Large intestine (tissue), 3 donors: ENCODE results near the gene ST6GALNAC4. TPM values are rescaled to one million over a fixed set of nuclear protein-coding genes. Genes with fewer than 3 reads are reported as not detected.
A peak's percentile ranks its signal among the peaks of the same experiment; 100 is the strongest.

ENCODE experiments used
- DNase-seq, 2 donors: peaks; one replicate each; pipeline versions ENCODE4 v3.0.0 to v3.0.0-alpha.2; 2013
- H3K27ac ChIP-seq: one replicate; pipeline ENCODE4 v1.5.1; 2013; ENCODE audit warnings: low read length
- H3K27me3 ChIP-seq: 2 replicates; pipeline ENCODE4 v1.6.1; 2013; ENCODE audit warnings: low read length; ENCODE audit not compliant: control insufficient read depth, insufficient read depth
- H3K36me3 ChIP-seq: 2 replicates; pipeline ENCODE4 v1.6.1; 2013; ENCODE audit warnings: low read length; ENCODE audit not compliant: control insufficient read depth, insufficient read depth
- H3K4me1 ChIP-seq: one replicate; pipeline ENCODE4 v1.6.1; 2013; ENCODE audit warnings: low read length; ENCODE audit not compliant: control insufficient read depth, insufficient read depth
- H3K4me3 ChIP-seq: one replicate; pipeline ENCODE4 v1.5.1; 2013; ENCODE audit warnings: low read length
- H3K9me3 ChIP-seq: one replicate; pipeline ENCODE4 v1.6.1; 2013; ENCODE audit warnings: mild to moderate bottlenecking, low read depth, low read length, moderate library complexity; ENCODE audit not compliant: control insufficient read depth
- WGBS: methylation state at CpG from one replicate; pipeline ENCODE4 v1.1.5; 2013; ENCODE audit warnings: low lambda C conversion rate; ENCODE audit not compliant: insufficient coverage; 5-methylcytosine and 5-hydroxymethylcytosine counted together
- polyA plus RNA-seq: library from polyadenylated mRNA; unstranded; fragments of 120-200 nt; gene quantifications from one replicate; pipeline ENCODE4 v1.2.1, GENCODE V29; 2013

The ST6GALNAC4 gene
- polyA plus RNA-seq, 1 donor: 10.4 TPM

DNA sequence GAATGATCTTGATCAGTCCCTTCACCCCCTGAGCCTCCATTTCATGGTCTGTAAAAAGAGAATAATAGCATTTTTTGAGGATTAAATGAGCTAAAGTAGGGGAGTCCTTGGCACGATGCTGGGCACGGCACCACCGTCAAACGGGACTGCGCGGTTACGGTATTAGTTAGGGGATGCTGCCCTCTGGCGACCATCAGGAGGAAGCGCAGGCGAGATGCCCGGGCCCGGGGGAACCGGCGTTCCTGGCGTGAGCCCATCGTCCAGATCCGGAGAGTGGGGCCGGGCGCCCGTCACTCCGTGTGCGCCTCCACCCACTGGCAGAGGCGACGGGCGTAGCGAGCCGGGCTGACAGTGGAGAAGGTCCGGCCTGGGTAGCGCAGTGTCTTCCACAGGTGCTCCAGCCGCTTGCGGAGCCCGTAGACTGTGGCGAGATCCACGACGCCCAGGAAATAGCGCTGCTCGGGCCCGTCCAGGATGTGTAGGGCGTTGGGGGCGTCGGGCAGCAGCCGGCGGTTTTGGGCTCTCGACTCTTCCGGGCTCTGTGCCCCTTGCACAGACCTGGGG is 4.8 kb upstream of the ST6GALNAC4 start:
- Histone ChIP-seq H3K4me1 (peaks cover 14% of the 10 kb centered on the region), H3K27me3 (peaks cover 42% of the 10 kb centered on the region), H3K4me3 (no peak overlapping the region), H3K9me3 (peaks cover 3% of the 10 kb centered on the region), H3K36me3 (no peaks in the 10 kb centered on the region), H3K27ac (no peak overlapping the region)
- no peak for DNase-seq
- WGBS: 7% methylated on average over 3 of the region's 45 CpGs

DNA sequence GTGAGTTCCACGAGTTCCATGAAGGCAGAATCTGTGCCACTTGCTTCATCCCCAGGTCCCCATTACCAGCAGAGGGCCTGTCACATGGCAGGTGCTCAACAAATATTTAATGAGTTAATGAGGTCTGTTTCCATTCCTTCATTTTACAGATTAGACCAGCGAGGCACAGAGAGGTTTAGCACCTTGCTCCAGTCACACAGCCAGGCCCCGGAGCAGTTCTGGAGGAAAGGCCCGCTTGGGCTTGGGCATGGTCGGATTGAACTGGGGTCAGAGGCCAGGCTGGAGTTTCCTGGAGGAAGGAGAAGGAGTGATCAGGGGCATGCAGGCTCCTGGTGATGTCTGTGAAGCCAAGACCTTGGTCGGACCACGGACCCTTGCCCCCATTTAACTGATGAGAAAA is 4.0 kb upstream of the ST6GALNAC4 start:
- Histone ChIP-seq H3K36me3 (no peaks in the 10 kb centered on the region), H3K27ac (no peak overlapping the region), H3K9me3 (peaks cover 3% of the 10 kb centered on the region), H3K4me3 (no peak overlapping the region), H3K27me3 (peaks cover 34% of the 10 kb centered on the region), H3K4me1 (peaks cover 21% of the 10 kb centered on the region)
- WGBS: no CpG with 5 or more reads among the region's 7 CpGs
- no peak for DNase-seq

DNA sequence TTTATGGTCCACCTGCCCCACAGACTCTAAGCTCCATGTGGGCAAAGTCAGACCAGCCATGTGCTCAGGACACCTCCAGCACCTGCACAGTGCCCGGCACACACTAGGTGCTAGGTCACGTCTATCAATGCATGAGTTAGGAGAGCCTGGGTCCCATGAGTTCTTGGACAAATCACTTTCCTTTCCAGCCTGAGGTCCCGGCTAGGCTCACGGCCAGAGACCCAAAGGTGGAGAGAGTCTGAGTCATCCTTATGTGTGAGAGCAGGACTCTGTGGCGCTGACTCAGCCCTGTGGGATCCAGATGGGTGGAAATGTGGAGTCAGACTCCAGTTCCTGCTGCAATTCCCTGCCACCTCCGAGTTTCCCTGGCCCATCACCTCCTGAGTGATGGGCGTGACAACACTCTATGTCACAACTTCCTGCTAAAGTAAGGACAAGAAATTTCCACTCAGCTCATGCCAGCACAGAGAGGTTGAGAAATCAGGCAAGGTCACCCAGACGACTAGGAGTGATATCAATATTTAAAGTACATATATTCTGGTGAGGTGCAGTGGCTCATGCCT is 2.5 kb upstream of the ST6GALNAC4 start:
- Histone ChIP-seq H3K27ac (no peak overlapping the region), H3K9me3 (peaks cover 3% of the 10 kb centered on the region), H3K36me3 (no peaks in the 10 kb centered on the region), H3K4me1 (peaks cover 33% of the 10 kb centered on the region), H3K4me3 (no peak overlapping the region), H3K27me3 (peaks cover 22% of the 10 kb centered on the region)
- WGBS: no CpG with 5 or more reads among the region's 8 CpGs
- peak in 1 of 2 donors; percentile 45 for DNase-seq

DNA sequence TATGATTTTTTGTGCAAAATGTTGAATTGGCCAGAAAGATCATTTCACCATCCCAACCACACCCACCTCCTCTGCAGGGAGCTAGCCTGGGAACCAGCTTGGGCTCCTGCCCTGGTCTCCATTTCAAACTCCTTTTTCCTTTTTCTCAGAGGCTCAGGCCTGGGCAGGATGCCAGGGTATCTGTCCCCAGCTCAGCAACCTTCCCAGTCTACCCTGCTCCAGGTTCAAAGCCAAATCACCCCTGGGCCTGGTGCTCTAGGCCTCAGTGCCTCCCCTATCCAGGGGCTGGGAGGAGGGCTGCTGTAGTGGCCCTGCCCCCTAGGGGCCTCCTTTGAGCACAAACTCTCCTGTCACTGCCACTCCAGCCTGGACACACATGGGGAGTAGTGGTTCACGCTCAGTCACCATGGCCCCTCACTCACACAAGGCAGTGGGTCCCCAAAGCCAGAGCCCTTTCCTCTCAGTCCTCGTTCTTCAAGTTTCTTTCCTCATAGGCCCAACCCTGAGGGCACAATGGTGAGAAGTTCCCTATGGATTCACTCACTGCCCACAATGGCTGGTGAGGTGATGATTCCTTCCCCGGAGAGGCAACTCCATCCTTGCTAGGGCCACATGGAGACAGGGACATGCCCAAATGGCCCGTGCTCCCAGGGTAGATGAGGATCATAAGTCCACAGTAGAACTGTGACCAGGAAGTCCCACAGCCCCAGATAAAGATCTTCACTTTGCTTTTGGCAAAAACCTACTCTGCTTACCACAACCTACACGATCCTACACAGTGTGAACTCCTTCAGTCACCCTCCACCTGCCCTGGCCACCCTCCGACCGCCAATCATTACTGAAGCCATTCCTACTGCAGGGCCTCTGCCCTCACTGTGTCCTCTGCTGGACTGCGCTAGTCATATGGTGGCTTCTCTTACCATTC is 1.6 kb upstream of the ST6GALNAC4 start:
- Histone ChIP-seq H3K36me3 (no peaks in the 10 kb centered on the region), H3K27ac (no peak overlapping the region), H3K27me3 (peaks cover 17% of the 10 kb centered on the region), H3K4me3 (no peak overlapping the region), H3K9me3 (peaks cover 3% of the 10 kb centered on the region), H3K4me1 (peaks cover 33% of the 10 kb centered on the region)
- no CpG with 5 or more reads among the region's 8 CpGs for WGBS
- no peak for DNase-seq

DNA sequence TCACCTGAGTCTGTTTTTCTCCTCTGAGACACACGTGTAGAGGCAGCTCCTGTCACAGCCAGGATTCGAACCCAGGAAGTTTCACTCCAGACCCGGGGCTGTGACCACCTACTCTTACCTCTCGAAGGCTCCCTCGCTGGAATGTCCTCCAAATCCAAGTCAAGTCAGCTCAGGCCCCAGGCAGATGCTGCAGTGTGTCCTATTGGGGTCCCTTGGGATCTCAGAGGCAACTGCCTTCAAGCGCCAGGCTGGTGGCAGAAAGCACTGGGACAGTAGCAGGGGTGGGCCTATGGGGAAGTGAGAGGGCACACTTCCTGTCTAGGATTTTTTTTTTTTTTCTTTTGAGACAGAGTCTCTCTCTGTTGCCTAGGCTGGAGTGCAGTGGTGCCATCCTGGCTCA is 762 bp upstream of the ST6GALNAC4 start:
- WGBS: no CpG with 5 or more reads among the region's 6 CpGs
- DNase-seq: no peak
- H3K27me3 ChIP-seq: peaks cover 10% of the 10 kb centered on the region
- H3K27ac ChIP-seq: no peak overlapping the region
- peaks cover 3% of the 10 kb centered on the region for H3K9me3 ChIP-seq
- H3K4me1 ChIP-seq: peaks cover 36% of the 10 kb centered on the region
- no peaks in the 10 kb centered on the region for H3K36me3 ChIP-seq
- H3K4me3 ChIP-seq: no peak overlapping the region

DNA sequence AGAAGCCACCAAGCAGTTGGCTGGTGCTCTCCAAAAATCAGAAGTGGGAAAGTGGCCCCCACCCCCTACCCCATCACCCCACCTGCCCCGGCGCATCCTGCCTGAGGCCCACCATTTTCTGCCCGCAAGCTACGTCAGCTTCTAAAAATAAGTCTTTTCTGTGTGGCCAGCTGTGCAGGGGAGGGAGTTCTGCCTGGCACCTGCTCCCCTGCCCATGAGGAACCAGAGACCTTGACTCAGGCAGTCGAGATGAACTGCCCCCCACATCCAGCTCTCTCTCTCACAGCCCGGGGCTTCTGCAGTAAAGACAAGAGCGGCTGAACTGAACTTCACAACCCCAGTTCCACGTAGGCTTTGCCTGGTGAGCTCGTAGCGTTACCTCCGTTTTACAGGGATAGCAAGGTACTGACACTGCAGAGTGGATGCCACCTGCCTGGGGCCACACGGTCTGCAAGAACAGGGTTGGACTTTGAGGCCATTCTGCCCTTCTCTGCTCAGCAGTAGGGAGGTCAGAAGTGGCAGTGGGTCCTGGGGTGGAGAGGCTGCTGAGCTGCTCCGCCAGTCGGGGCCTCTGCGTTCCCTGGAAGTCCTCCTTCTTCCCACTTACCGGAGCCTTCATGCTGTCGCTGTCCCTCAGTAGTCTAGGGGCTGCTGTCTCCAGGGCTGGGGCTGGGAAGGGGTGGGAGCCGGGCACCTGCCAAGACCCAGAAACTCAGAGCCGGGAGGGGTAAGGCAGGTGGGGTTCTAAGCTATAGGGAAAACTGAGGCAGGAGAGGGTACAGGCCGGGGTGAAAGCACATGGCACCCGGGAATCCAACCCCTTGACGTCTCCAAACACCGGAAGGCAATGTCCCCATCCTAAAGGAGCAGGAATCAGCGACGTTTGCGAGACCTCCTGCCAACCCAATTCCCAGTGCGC is 781 bp downstream of the ST6GALNAC4 start:
- peak in 1 of 2 donors; percentile 56 for DNase-seq
- Histone ChIP-seq H3K4me1 (peaks cover 34% of the 10 kb centered on the region), H3K36me3 (peaks cover 2% of the 10 kb centered on the region), H3K9me3 (peaks cover 3% of the 10 kb centered on the region), H3K27ac (no peak overlapping the region), H3K27me3 (peaks cover 3% of the 10 kb centered on the region), H3K4me3 (peak overlapping the region; percentile 64)
- WGBS: no CpG with 5 or more reads among the region's 27 CpGs

DNA sequence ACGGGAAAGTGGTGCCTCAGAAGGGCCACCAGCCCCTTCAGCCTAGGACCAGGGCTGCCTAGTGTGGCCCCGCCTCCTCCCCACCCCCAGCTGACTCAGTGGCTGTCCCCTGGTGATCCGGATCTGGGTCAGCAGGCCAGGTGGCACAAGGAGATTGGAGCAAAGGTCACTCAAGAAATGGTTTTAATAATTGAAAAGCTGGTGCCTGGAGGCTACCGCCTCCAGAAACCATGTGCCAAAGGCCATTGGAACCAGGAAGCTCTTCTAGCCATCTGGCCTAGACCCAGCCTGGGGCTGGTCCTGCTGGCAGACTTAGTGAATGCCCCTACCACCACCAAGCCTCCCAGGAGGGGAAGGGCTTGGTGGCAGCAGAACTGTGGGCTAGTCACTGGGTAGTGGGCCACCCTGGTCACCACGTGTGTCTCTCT is 1.5 kb downstream of the ST6GALNAC4 start:
- H3K27ac ChIP-seq: no peak overlapping the region
- DNase-seq: no peak
- H3K27me3 ChIP-seq: peaks cover 6% of the 10 kb centered on the region
- no CpG with 5 or more reads among the region's 5 CpGs for WGBS
- H3K9me3 ChIP-seq: peaks cover 3% of the 10 kb centered on the region
- peaks cover 2% of the 10 kb centered on the region for H3K36me3 ChIP-seq
- no peak overlapping the region for H3K4me3 ChIP-seq
- H3K4me1 ChIP-seq: peaks cover 34% of the 10 kb centered on the region

DNA sequence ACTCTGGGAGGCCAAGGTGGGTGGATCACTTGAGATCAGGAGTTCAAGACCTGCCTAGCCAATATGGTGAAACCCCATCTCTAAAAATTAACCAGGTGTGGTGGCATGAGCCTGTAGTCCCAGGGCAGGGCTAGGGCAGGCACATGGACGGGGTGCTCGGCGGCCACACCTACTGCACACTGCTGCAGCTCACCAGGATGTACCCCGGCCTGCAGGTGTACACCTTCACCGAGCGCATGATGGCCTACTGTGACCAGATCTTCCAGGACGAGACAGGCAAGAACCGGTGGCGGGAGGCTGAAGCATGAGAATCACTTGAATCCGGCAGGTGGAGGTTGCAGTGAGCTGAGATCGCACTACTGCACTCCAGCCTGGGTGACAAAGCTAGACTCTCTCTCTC is 3.2 kb downstream of the ST6GALNAC4 start:
- peaks cover 8% of the 10 kb centered on the region for H3K27me3 ChIP-seq
- no CpG with 5 or more reads among the region's 11 CpGs for WGBS
- peaks cover 34% of the 10 kb centered on the region for H3K4me1 ChIP-seq
- peaks cover 2% of the 10 kb centered on the region for H3K36me3 ChIP-seq
- no peak overlapping the region for H3K27ac ChIP-seq
- H3K4me3 ChIP-seq: no peak overlapping the region
- DNase-seq: no peak
- H3K9me3 ChIP-seq: peaks cover 3% of the 10 kb centered on the region

DNA sequence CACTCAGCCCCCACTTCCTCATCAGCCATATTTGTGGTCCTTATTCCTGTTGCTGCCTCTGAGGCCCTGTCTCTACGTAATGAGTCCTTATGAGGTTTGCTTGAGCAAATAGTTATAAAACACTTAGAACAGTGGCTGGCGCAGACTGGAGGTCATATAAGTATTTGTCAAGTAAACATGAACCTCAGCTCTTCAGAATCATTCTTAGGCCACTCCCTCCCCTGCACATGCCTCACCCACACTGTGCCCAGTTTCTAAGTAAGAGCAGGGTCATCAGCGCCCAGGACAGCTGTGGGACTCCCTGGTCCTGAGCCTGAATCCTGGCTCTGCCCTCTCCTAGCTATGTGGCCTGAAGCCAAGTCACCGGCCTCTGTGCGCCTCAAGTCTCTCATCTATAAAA is 4.0 kb downstream of the ST6GALNAC4 start:
- no peak overlapping the region for H3K4me3 ChIP-seq
- H3K36me3 ChIP-seq: peaks cover 2% of the 10 kb centered on the region
- no peak overlapping the region for H3K27ac ChIP-seq

DNA sequence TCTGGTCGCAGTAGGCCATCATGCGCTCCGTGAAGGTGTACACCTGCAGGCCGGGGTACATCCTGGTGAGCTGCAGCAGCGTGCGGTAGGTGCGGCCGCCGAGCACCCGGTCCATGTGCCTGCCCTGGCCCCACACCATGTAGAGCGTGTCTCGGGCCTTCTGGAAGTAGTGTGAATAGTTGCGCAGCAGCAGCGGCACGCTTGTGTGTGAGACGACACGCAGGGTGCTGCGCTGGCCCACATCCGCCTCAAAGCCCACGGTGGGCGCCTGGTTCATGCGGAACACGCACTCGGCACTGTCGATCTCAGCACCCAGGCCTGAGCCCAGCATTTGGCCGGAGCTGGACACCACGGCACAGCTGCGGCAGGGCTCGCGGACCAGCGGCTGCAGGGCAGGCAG is 4.5 kb downstream of the ST6GALNAC4 start:
- peaks cover 30% of the 10 kb centered on the region for H3K4me1 ChIP-seq
- H3K27ac ChIP-seq: no peak overlapping the region
- WGBS: no CpG with 5 or more reads among the region's 31 CpGs
- H3K27me3 ChIP-seq: peaks cover 5% of the 10 kb centered on the region
- peaks cover 2% of the 10 kb centered on the region for H3K36me3 ChIP-seq
- H3K9me3 ChIP-seq: peaks cover 3% of the 10 kb centered on the region
- no peak overlapping the region for H3K4me3 ChIP-seq
- DNase-seq: no peak

More for the DNA sequence above, 4.0 kb downstream of the ST6GALNAC4 start:
- peaks cover 8% of the 10 kb centered on the region for H3K27me3 ChIP-seq
- H3K9me3 ChIP-seq: peaks cover 3% of the 10 kb centered on the region
- peaks cover 34% of the 10 kb centered on the region for H3K4me1 ChIP-seq
- no CpG with 5 or more reads among the region's 5 CpGs for WGBS
- peak; percentile 73 to 91 for DNase-seq
